Fibroblast of lung (primary cell): ENCODE data around the gene PGLYRP1. TPM values are rescaled to one million over a fixed set of nuclear protein-coding genes. Genes with fewer than 3 reads are reported as not detected.

Experiments
- DNase-seq, 2 donors: peaks; one replicate each; pipeline versions ENCODE4 v3.0.0 to v3.0.0-alpha.2; 2010; ENCODE audit warnings: low read depth in 2 of 2
- H2AFZ ChIP-seq: 2 replicates; pipeline ENCODE4 v1.5.1; 2012; ENCODE audit warnings: low read length, control low read depth, inconsistent platforms
- H3K27ac ChIP-seq: 2 replicates; pipeline ENCODE4 v1.5.1; 2011; ENCODE audit warnings: low read length, control low read depth; ENCODE audit not compliant: insufficient read depth
- H3K27me3 ChIP-seq: 2 replicates; pipeline ENCODE4 v1.5.1; 2011; ENCODE audit warnings: mild to moderate bottlenecking, low read length; ENCODE audit not compliant: control insufficient read depth, insufficient read depth
- H3K36me3 ChIP-seq: 2 replicates; pipeline ENCODE4 v1.5.1; 2011; ENCODE audit warnings: low read length; ENCODE audit not compliant: control insufficient read depth, insufficient read depth
- H3K4me1 ChIP-seq: 2 replicates; pipeline ENCODE4 v1.5.1; 2011; ENCODE audit warnings: low read length; ENCODE audit not compliant: control insufficient read depth, insufficient read depth; ENCODE audit errors: extremely low read depth
- H3K4me2 ChIP-seq: 2 replicates; pipeline ENCODE4 v1.5.1; 2011; ENCODE audit warnings: low read length, control low read depth; ENCODE audit not compliant: insufficient read depth; ENCODE audit errors: extremely low read depth
- H3K4me3 ChIP-seq, 4 experiments: fragments of 200-600 bp in 1 of 4; sonication (generic) in 1 of 4; replicated peaks in 1 of 4; 2 replicates each; pipeline ENCODE4 v1.5.1; 2011 to 2016; ENCODE audit warnings: low read length in 4 of 4, low read depth in 3 of 4, mild to moderate bottlenecking in 3 of 4, control low read depth in 2 of 4, inconsistent platforms in 1 of 4, mixed read lengths in 1 of 4; ENCODE audit not compliant: insufficient read depth in 1 of 4; ENCODE audit errors: control extremely low read depth in 1 of 4
- H3K79me2 ChIP-seq: 2 replicates; pipeline ENCODE4 v1.5.1; 2012; ENCODE audit warnings: mild to moderate bottlenecking, low read length, inconsistent platforms; ENCODE audit not compliant: control insufficient read depth, insufficient read depth
- H3K9ac ChIP-seq: 2 replicates; pipeline ENCODE4 v1.5.1; 2011; ENCODE audit warnings: mild to moderate bottlenecking, low read length, control low read depth; ENCODE audit not compliant: insufficient read depth
- H3K9me3 ChIP-seq: 2 replicates; pipeline ENCODE4 v1.5.1; 2012; ENCODE audit warnings: low read depth, low read length; ENCODE audit not compliant: control insufficient read depth, insufficient read depth
- H4K20me1 ChIP-seq: 2 replicates; pipeline ENCODE4 v1.5.1; 2011; ENCODE audit warnings: low read length; ENCODE audit not compliant: control insufficient read depth, insufficient read depth; ENCODE audit errors: extremely low read depth
- EZH2 ChIP-seq: IDR thresholded peaks from 2 replicates; pipeline ENCODE4 v1.5.1; 2012; ENCODE audit warnings: low read length, control low read depth, mild to moderate bottlenecking; ENCODE audit errors: missing control alignments
- polyA plus RNA-seq, 2 donors: library from polyadenylated mRNA; depleted of rRNA in 1 of 2; stranded (reverse) in 1 of 2; unstranded in 1 of 2; fragments of >200 nt; gene quantifications; 2 replicates each; pipeline ENCODE4 v1.2.1, GENCODE V29; 2011 to 2012; ENCODE audit warnings: missing spikeins in 1 of 2
- total RNA-seq: library from RNA; depleted of rRNA; stranded (reverse); fragments of >200 nt; gene quantifications from 2 replicates; pipeline ENCODE4 v1.2.1, GENCODE V29; 2014
- TF ChIP-seq, protein P1 (sequence below), 2 donors: IDR thresholded peaks in 1 of 2; conservative IDR thresholded peaks in 1 of 2; 1 replicate in 1 of 2; 2 replicates in 1 of 2; pipeline ENCODE4 v1.5.1; 2011 to 2012; ENCODE audit warnings: low read length in 2 of 2, control low read depth in 1 of 2, inconsistent platforms in 1 of 2, low read depth in 1 of 2, mild to moderate bottlenecking in 1 of 2

Gene PGLYRP1
- total and polyA plus RNA-seq, 2 donors (not counting 1 experiment from before 2014, with no cell fraction given), result not detected

DNA sequence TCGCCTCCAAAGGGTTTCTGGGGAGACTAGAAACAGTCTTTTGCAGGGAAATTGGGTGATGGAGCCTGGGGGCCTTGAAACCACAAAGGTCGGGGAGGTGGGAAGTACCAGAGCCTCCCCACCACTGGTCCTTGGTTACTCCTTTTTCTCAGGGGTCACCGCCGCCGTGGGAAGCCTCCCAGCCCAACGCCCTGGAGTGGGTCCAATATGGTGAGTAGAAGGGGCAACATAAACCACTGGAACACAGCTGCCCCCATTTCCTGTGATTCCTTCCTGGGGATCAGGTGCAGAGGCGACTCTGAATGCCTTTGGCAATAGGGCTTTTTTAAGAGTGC lies 5.8 kb downstream of the PGLYRP1 start:
- H3K27ac ChIP-seq, result no peak overlapping the region
- H3K4me1 ChIP-seq, result peaks cover 5% of the 10 kb centered on the region
- H3K9me3 ChIP-seq, result no peaks in the 10 kb centered on the region
- DNase-seq, result no peak
- H4K20me1 ChIP-seq, result no peaks in the 10 kb centered on the region
- H3K4me2 ChIP-seq, result no peak overlapping the region
- H3K27me3 ChIP-seq, result peaks cover 7% of the 10 kb centered on the region
- H3K36me3 ChIP-seq, result no peaks in the 10 kb centered on the region
- no peak overlapping the region for H2AFZ ChIP-seq
- no peak overlapping the region for H3K9ac ChIP-seq
- H3K79me2 ChIP-seq, result no peaks in the 10 kb centered on the region
- no peak overlapping the region for H3K4me3 ChIP-seq
- TF ChIP-seq, protein P1, sequence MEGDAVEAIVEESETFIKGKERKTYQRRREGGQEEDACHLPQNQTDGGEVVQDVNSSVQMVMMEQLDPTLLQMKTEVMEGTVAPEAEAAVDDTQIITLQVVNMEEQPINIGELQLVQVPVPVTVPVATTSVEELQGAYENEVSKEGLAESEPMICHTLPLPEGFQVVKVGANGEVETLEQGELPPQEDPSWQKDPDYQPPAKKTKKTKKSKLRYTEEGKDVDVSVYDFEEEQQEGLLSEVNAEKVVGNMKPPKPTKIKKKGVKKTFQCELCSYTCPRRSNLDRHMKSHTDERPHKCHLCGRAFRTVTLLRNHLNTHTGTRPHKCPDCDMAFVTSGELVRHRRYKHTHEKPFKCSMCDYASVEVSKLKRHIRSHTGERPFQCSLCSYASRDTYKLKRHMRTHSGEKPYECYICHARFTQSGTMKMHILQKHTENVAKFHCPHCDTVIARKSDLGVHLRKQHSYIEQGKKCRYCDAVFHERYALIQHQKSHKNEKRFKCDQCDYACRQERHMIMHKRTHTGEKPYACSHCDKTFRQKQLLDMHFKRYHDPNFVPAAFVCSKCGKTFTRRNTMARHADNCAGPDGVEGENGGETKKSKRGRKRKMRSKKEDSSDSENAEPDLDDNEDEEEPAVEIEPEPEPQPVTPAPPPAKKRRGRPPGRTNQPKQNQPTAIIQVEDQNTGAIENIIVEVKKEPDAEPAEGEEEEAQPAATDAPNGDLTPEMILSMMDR (conservative IDR thresholded peaks at IDR 0.05 in 1 of 2, IDR thresholded peaks at IDR 0.05 in 1 of 2; ENCODE audit: low read depth in 1 of 2, low read length in 2 of 2), result no peak
- no peak for TF ChIP-seq EZH2

DNA sequence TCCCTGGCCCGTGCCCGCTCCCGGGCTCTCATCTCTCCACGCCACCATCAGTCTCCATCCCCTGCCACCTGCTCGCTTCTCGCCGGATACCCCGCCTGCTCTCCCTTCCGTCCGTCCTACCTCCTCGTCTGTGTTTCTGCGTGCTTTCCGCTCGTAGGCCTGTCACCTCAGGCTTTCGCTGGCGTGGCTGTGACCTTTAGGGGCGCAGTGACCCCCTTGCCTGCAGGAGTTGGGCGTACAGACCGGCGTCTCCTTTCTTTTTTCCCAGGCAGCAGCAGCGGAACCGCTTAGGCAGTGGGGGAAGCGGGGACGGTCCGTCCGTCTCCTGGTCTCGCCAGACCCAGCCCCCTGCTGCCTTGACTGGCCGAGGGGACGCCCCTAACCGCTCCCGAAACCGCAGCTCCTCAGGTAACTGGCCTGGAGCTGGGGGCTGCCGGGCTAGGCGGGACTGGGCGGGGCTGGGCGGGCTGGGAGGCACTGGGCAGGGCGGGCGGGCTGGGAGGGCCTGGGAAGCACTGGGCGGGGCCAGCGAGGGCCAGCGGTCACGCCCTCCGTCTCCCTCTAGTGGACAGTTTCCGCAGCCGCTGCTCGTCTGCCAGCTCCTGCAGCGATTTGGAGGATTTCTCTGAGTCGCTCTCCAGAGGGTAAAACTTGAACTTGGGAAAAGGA lies 6.3 kb downstream of the PGLYRP1 start:
- no peaks in the 10 kb centered on the region for H3K79me2 ChIP-seq
- H3K4me2 ChIP-seq, result peak overlapping the region; percentile 100
- H3K4me1 ChIP-seq, result peaks cover 5% of the 10 kb centered on the region
- peak overlapping the region; percentile 31 to 64 (median 61) for H3K4me3 ChIP-seq
- H4K20me1 ChIP-seq, result no peaks in the 10 kb centered on the region
- peak overlapping the region; percentile 69 for H2AFZ ChIP-seq
- peaks cover 7% of the 10 kb centered on the region for H3K27me3 ChIP-seq
- H3K9me3 ChIP-seq, result no peaks in the 10 kb centered on the region
- TF ChIP-seq, protein P1 (conservative IDR thresholded peaks at IDR 0.05 in 1 of 2, IDR thresholded peaks at IDR 0.05 in 1 of 2; ENCODE audit: low read depth in 1 of 2, low read length in 2 of 2), result peak; percentile 48 to 79
- TF ChIP-seq EZH2, result peak; percentile 7
- H3K36me3 ChIP-seq, result no peaks in the 10 kb centered on the region
- peak overlapping the region; percentile 7 for H3K9ac ChIP-seq
- H3K27ac ChIP-seq, result no peak overlapping the region
- peak; percentile 59 to 68 for DNase-seq

DNA sequence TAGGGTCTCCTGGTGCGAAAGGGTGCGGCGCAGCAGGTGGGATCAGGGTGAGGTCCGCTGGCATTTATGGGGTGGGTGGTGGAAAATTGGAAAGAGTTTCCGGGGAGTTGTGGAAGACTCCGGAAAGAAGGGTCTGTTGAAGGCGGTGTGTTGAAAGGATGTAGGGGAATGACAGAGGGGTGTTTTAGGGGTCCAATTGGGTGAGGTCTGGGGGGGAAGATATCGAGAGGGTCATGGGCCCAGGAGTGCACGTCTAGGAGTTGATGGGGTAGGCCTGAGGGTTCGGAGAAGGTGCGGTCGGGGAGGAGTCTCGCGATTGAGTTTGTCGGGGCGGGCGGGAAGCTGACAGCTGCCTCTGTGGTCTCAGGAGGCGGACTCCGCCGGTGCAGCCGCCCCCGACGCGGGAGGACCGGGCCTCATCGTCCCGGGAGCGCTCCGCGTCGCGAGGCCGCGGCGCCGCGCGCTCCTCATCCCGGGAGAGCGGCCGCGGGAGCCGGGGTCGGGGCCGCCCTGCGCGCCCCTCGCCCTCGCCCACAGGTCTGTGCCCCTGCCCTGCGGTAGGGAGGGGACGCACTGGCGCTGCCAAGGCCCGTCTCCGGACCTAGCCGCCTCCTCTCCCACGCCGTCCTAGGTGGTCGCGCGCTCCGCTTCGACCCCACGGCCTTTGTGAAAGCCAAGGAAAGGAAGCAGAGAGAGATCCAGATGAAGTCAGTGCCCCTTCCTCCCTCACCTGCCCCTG lies 7.0 kb downstream of the PGLYRP1 start:
- Histone ChIP-seq H3K9ac (no peak overlapping the region), H3K27ac (no peak overlapping the region), H3K4me3 (peak overlapping the region; percentile 31 to 64 (median 61)), H3K9me3 (no peaks in the 10 kb centered on the region), H4K20me1 (no peaks in the 10 kb centered on the region), H3K79me2 (no peaks in the 10 kb centered on the region), H3K4me1 (peaks cover 5% of the 10 kb centered on the region), H3K27me3 (peaks cover 7% of the 10 kb centered on the region), H3K36me3 (no peaks in the 10 kb centered on the region), H3K4me2 (peak overlapping the region; percentile 100), H2AFZ (no peak overlapping the region)
- TF ChIP-seq, protein P1 (conservative IDR thresholded peaks at IDR 0.05 in 1 of 2, IDR thresholded peaks at IDR 0.05 in 1 of 2; ENCODE audit: low read depth in 1 of 2, low read length in 2 of 2), result no peak
- TF ChIP-seq EZH2, result peak; percentile 92
- no peak for DNase-seq
